HG03442 (cell line): ENCODE results near the gene GUCY2C.
A peak's percentile ranks its signal among the peaks of the same experiment; 100 is the strongest.

Source experiments
- ATAC-seq: cut with Tn5 transposase; IDR thresholded peaks from one replicate; pipeline ENCODE4 v1.9.1; 2021; ENCODE audit warnings: mild to moderate bottlenecking, moderate library complexity; ENCODE audit not compliant: unreplicated experiment

Gene GUCY2C

GRCh38 chr12:14629832-14630710, 66.3 kb downstream of the GUCY2C start:
- peak; percentile 98 for ATAC-seq

GRCh38 chr12:14628771-14629170, 67.6 kb downstream of the GUCY2C start:
- no peak for ATAC-seq

- ATAC-seq = peak; percentile 88
These were observed 74.6 kb downstream of the GUCY2C start for GRCh38 chr12:14621826-14622225.

- ATAC-seq = no peak
These were observed 76.5 kb downstream of the GUCY2C start for GRCh38 chr12:14619741-14620501.

GRCh38 chr12:14618983-14619382, 77.4 kb downstream of the GUCY2C start:
- no peak for ATAC-seq

GRCh38 chr12:14614704-14615121, 81.7 kb downstream of the GUCY2C start:
- ATAC-seq = peak; percentile 53

- ATAC-seq = peak; percentile 96
These were observed 82.7 kb downstream of the GUCY2C start for GRCh38 chr12:14613718-14614117.

- ATAC-seq = no peak
These were observed 83.4 kb downstream of the GUCY2C start for GRCh38 chr12:14612898-14613445.

- no peak for ATAC-seq
These were observed 84.1 kb downstream of the GUCY2C start for GRCh38 chr12:14612250-14612649.

- no peak for ATAC-seq
These were observed 84.7 kb downstream of the GUCY2C start for GRCh38 chr12:14611640-14612203.

GRCh38 chr12:14607568-14607967, 88.8 kb downstream of the GUCY2C start:
- ATAC-seq = no peak

GRCh38 chr12:14605401-14605989, 90.9 kb downstream of the GUCY2C start:
- ATAC-seq = no peak

GRCh38 chr12:14601692-14602478, 94.5 kb downstream of the GUCY2C start:
- ATAC-seq = no peak

GRCh38 chr12:14597480-14597879, 98.9 kb downstream of the GUCY2C start:
- ATAC-seq = no peak

GRCh38 chr12:14591719-14592118, 104.7 kb downstream of the GUCY2C start:
- no peak for ATAC-seq

GRCh38 chr12:14589169-14590004, 107.0 kb downstream of the GUCY2C start:
- ATAC-seq = no peak

GRCh38 chr12:14588571-14588970, 107.8 kb downstream of the GUCY2C start:
- no peak for ATAC-seq

- no peak for ATAC-seq
These were observed 117.8 kb downstream of the GUCY2C start for GRCh38 chr12:14578646-14579045.

GRCh38 chr12:14577344-14577743, 119.1 kb downstream of the GUCY2C start:
- ATAC-seq = peak; percentile 54
